ENCODE data around the gene SLC13A3.

GRCh38 chr20:46512943-46513844, 138.1 kb downstream of the SLC13A3 start, which contains the start of gene ZNF334:
- TF ChIP-seq EZH2 (IDR thresholded peaks at IDR 0.05; ENCODE audit: insufficient read depth, low read length), result no peak
- TF ChIP-seq CTCF (IDR thresholded peaks at IDR 0.05; ENCODE audit: insufficient read depth, low read depth, low read length), result no peak

All from astrocyte (in vitro differentiated cells and primary cell).